Parathyroid adenoma (tissue), 2 donors: ENCODE data around the gene FXYD2.

ENCODE experiments used
- H2AFZ ChIP-seq: fragments of 300-600 bp; sonication (generic); one replicate; pipeline ENCODE4 v1.7.0; 2017; ENCODE audit warnings: antibody characterized with exemption, mild to moderate bottlenecking
- H3K27ac ChIP-seq: fragments of 300-600 bp; sonication (generic); one replicate; pipeline ENCODE4 v1.7.0; 2017
- H3K27me3 ChIP-seq: fragments of 300-600 bp; sonication (generic); one replicate; pipeline ENCODE4 v1.7.0; 2017; ENCODE audit warnings: low read length; ENCODE audit not compliant: control insufficient read depth, insufficient read depth
- H3K36me3 ChIP-seq: fragments of 300-600 bp; sonication (generic); one replicate; pipeline ENCODE4 v1.7.0; 2017; ENCODE audit warnings: low read length; ENCODE audit not compliant: control insufficient read depth, insufficient read depth
- H3K4me1 ChIP-seq: fragments of 300-600 bp; sonication (generic); one replicate; pipeline ENCODE4 v1.7.0; 2017; ENCODE audit warnings: control low read depth
- H3K4me2 ChIP-seq: fragments of 300-600 bp; sonication (generic); one replicate; pipeline ENCODE4 v1.7.0; 2017; ENCODE audit warnings: low read length
- H3K4me3 ChIP-seq: fragments of 300-600 bp; sonication (generic); one replicate; pipeline ENCODE4 v1.7.0; 2017; ENCODE audit warnings: low read depth, low read length
- H3K79me2 ChIP-seq: fragments of 300-600 bp; sonication (generic); one replicate; pipeline ENCODE4 v1.7.0; 2017; ENCODE audit warnings: control low read depth
- H3K9ac ChIP-seq: fragments of 300-600 bp; sonication (generic); one replicate; pipeline ENCODE4 v1.7.0; 2017; ENCODE audit warnings: mild to moderate bottlenecking
- H3K9me3 ChIP-seq: fragments of 300-600 bp; sonication (generic); one replicate; pipeline ENCODE4 v1.7.0; 2017; ENCODE audit warnings: low read length; ENCODE audit not compliant: control insufficient read depth
- CTCF ChIP-seq: fragments of 300-600 bp; sonication (generic); IDR thresholded peaks from one replicate; pipeline ENCODE4 v1.7.0; 2017; ENCODE audit warnings: antibody characterized with exemption, mild to moderate bottlenecking
- donor health status: primary hyperparathyroidism.

FXYD2 gene

DNA sequence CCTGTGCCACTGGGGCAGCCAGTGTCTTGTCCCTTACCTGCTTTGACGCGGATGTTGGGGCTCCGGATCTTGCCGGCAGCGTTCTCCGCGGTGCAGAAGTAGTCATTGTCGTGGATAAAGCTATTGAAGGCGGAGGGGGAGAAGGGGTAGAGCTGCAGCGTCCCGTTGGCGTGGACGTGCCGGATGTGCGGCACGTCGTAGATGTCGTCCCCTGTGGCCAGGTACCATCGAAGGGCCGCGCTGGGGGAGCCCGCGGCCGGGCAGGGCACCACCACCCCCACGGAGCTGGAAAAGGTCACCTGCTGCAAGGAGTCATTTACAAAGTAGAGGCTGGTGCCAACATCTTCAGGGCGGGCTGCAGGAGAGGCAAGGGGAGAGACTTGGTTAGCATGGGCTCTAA lies 44.1 kb downstream of the FXYD2 start:
- H3K4me2 ChIP-seq, result no peak overlapping the region
- H3K9me3 ChIP-seq, result no peaks in the 10 kb centered on the region
- no peaks in the 10 kb centered on the region for H3K4me1 ChIP-seq
- no peak overlapping the region for H3K4me3 ChIP-seq
- TF ChIP-seq CTCF, result no peak
- no peak overlapping the region for H3K27ac ChIP-seq
- no peak overlapping the region for H3K9ac ChIP-seq
- H3K36me3 ChIP-seq, result no peaks in the 10 kb centered on the region
- no peaks in the 10 kb centered on the region for H3K27me3 ChIP-seq
- no peaks in the 10 kb centered on the region for H3K79me2 ChIP-seq
- H2AFZ ChIP-seq, result no peak overlapping the region

- Histone ChIP-seq H3K27ac (no peak overlapping the region), H3K9ac (no peak overlapping the region), H3K4me1 (no peaks in the 10 kb centered on the region), H3K4me2 (no peak overlapping the region), H3K9me3 (no peaks in the 10 kb centered on the region), H3K27me3 (no peaks in the 10 kb centered on the region), H3K4me3 (no peak overlapping the region), H3K36me3 (no peaks in the 10 kb centered on the region), H2AFZ (no peak overlapping the region), H3K79me2 (no peaks in the 10 kb centered on the region)
- TF ChIP-seq CTCF, result no peak
Observed at GRCh38 chr11:117774553-117774952, 50.0 kb downstream of the FXYD2 start.

DNA sequence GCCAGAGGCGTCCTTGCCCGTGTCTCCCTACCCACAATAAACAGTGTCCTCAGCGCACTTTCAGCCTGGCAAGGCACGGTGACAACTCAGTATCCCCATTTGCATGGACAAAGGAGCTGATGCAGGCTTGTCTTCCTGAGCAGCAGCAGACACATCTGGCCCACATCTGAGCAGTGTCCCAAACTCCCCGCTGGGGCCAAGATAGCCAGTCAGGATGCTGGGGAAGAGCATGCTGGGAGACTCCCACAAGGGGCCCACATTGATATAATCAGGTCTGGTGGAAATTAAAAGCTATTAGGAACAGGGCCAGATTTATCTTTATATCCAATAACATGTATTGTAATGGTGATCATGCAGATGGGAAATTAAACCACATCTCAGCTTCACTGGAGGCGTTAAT lies 52.2 kb downstream of the FXYD2 start:
- no peaks in the 10 kb centered on the region for H3K4me1 ChIP-seq
- no peak for TF ChIP-seq CTCF
- H3K9ac ChIP-seq, result no peak overlapping the region
- no peaks in the 10 kb centered on the region for H3K79me2 ChIP-seq
- H3K9me3 ChIP-seq, result no peaks in the 10 kb centered on the region
- no peak overlapping the region for H2AFZ ChIP-seq
- no peaks in the 10 kb centered on the region for H3K36me3 ChIP-seq
- no peak overlapping the region for H3K4me3 ChIP-seq
- H3K27me3 ChIP-seq, result no peaks in the 10 kb centered on the region
- H3K27ac ChIP-seq, result no peak overlapping the region
- no peak overlapping the region for H3K4me2 ChIP-seq

DNA sequence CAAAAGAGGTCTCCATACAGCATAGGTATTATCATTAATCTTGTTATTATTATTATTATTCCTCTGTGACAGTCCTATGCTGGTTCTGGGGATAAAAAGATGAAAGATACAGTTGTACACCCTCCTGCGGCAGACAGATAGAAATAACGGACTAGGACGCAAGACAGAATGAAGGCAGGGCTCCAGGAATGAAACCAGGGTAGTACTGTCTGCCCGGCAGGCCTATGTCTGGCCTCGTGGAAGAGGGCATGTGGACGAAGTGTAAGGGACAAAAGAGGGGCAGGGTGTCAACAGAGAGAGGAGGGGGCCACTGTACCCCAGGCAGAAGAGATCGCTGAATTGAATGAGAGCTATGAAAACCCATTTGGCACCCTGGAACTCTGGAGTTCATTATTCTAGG lies 52.7 kb downstream of the FXYD2 start:
- H3K9ac ChIP-seq, result no peak overlapping the region
- H3K27me3 ChIP-seq, result no peaks in the 10 kb centered on the region
- H3K4me2 ChIP-seq, result no peak overlapping the region
- no peaks in the 10 kb centered on the region for H3K9me3 ChIP-seq
- H3K36me3 ChIP-seq, result no peaks in the 10 kb centered on the region
- no peak overlapping the region for H2AFZ ChIP-seq
- no peaks in the 10 kb centered on the region for H3K4me1 ChIP-seq
- TF ChIP-seq CTCF, result no peak
- no peaks in the 10 kb centered on the region for H3K79me2 ChIP-seq
- H3K27ac ChIP-seq, result no peak overlapping the region
- H3K4me3 ChIP-seq, result no peak overlapping the region

DNA sequence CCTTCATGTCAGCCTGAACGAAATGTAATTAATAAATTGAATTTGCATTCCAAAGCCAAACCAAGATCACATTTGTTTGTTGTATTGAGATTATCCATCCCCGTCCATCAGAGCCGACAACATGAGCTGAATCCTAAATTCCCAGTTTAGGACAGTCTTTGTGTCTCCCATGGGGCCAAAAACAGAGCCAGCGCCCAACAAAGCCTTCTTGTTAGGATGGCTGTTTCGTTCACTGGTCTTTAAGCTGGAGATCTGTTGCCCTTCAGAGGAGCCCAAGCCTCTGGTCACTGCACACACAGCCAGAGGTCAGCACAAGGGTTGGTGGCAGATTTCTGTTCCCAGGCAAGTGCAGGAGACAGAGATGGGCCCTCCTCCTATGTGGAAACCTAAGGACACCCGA lies 53.3 kb downstream of the FXYD2 start:
- Histone ChIP-seq H2AFZ (no peak overlapping the region), H3K27ac (no peak overlapping the region), H3K4me2 (no peak overlapping the region), H3K27me3 (no peaks in the 10 kb centered on the region), H3K4me3 (no peak overlapping the region), H3K9me3 (no peaks in the 10 kb centered on the region), H3K36me3 (no peaks in the 10 kb centered on the region), H3K9ac (no peak overlapping the region), H3K4me1 (no peaks in the 10 kb centered on the region), H3K79me2 (no peaks in the 10 kb centered on the region)
- TF ChIP-seq CTCF, result no peak
